Heart right ventricle (tissue), 16 donors: ENCODE measurements around the gene HOATZ. TPM values are rescaled to one million over a fixed set of nuclear protein-coding genes. Genes with fewer than 3 reads are reported as not detected.

Experiments
- ATAC-seq, 8 donors: fragments of 200-7000 bp; cut with Tn5 transposase; one replicate each; pipeline ENCODE4 v1.9.1; 2020; ENCODE audit warnings: mild to moderate bottlenecking in 8 of 8, moderate library complexity in 8 of 8, moderate number of reproducible peaks in 1 of 8
- DNase-seq, 2 donors: peaks; one replicate each; pipeline ENCODE4 v3.0.0-alpha.2; 2020
- H3K27ac ChIP-seq, 10 donors: fragments of 200-600 bp; sonication (generic) in 2 of 10; one replicate each; pipeline versions ENCODE4 v1.5.0 to v1.8.0; 2020 to 2022; ENCODE audit warnings: mild to moderate bottlenecking in 3 of 10
- H3K27me3 ChIP-seq, 7 donors: fragments of 200-600 bp; one replicate each; pipeline ENCODE4 v1.8.0; 2021 to 2022; ENCODE audit warnings: mild to moderate bottlenecking in 2 of 7
- H3K36me3 ChIP-seq, 9 donors: fragments of 200-600 bp; sonication (generic) in 1 of 9; one replicate each; pipeline versions ENCODE4 v1.5.0 to v1.8.0; 2020 to 2022; ENCODE audit warnings: mild to moderate bottlenecking in 2 of 9
- H3K4me1 ChIP-seq, 9 donors: fragments of 200-600 bp; sonication (generic) in 1 of 9; one replicate each; pipeline versions ENCODE4 v1.5.0 to v1.8.0; 2020 to 2022; ENCODE audit warnings: mild to moderate bottlenecking in 4 of 9
- H3K4me3 ChIP-seq, 10 donors: fragments of 200-600 bp; sonication (generic) in 2 of 10; one replicate each; pipeline versions ENCODE4 v1.5.0 to v1.8.0; 2020 to 2022; ENCODE audit warnings: mild to moderate bottlenecking in 7 of 10, moderate library complexity in 2 of 10
- H3K9me3 ChIP-seq, 11 donors: fragments of 200-600 bp in 10 of 11; sonication (generic) in 2 of 11; one replicate each; pipeline versions ENCODE4 v1.5.0 to v1.8.0; 2013 to 2022; ENCODE audit warnings: mild to moderate bottlenecking in 2 of 11, control low read depth in 1 of 11, moderate library complexity in 1 of 11
- CTCF ChIP-seq, 9 donors: fragments of 200-600 bp; sonication (generic) in 2 of 9; IDR thresholded peaks; one replicate each; pipeline versions ENCODE4 v1.5.0 to v1.8.0; 2021 to 2022; ENCODE audit warnings: antibody characterized with exemption in 9 of 9, mild to moderate bottlenecking in 5 of 9, moderate library complexity in 1 of 9
- whole genome bisulfite sequencing, 2 donors: extraction: QIAGEN DNeasy Blood & Tissue Kit; methylation state at CpG; one replicate each; pipeline ENCODE4 v1.1.7; 2013; ENCODE audit warnings: inconsistent platforms in 1 of 2; 5-methylcytosine and 5-hydroxymethylcytosine counted together
- intact Hi-C, 10 donors: fragments of 100-400 bp; cut with DNase I; formaldehyde crosslinking; loops; one replicate each; pipeline versions ENCODE4 v1.11.1 to v1.14.2; 2022
- polyA plus RNA-seq, 2 donors: library from polyadenylated mRNA; stranded (reverse); fragments of 200-250 nt; gene quantifications; one replicate each; pipeline ENCODE4 v1.2.3, GENCODE V29; 2013
- total RNA-seq, 10 donors: library from RNA; stranded (reverse); fragmentation: NEBNext Ultra II Directional in 3 of 10; extraction: Animal tissue kit (Norgen Biotek cat#: 25700) in 3 of 10; gene quantifications; one replicate each; pipeline versions ENCODE4 v1.2.1 to v1.2.4, GENCODE V29; 2021 to 2023
- donor health status: Arrhythmogenic right ventricular cardiomyopathy.
- donor health status: ischemic (EF 13 %, LVEDD 7.1; RV severe dilation, severe dysfunction).
- donor health status: healthy with polysubstance abuse.
- donor health status: DM: no; HTN: yes; CAD: no.
- donor health status: DM: no; HTN: no; CAD: no.
- donor health status: ischemic (EF 25% LVEDD 6.9; RV normal size, moderate dysfunction).
- donor health status: ischemic (EF 25% LVEDD 5.7; RV mildly dilated, moderate dysfunction).
- donor health status: healthy.
- donor health status: DM: yes; HTN: yes; CAD: no.
- donor health status: Ischemic cardiomyopathy.
- donor health status: ischemic (EF 35%, LVEDD 5.7; RV mildly dilated, moderate dysfunction).
- donor health status: nonischemic (EF 11% LVEDD 7.7; RV severe dilation, severe dysfunction).
- donor health status: DM: yes; HTN: yes; CAD: no.
- donor health status: PGD.
- donor health status: ischemic (EF 29% LVEDD 5.4; RV normal size, mild dysfunction).
- donor health status: nonischemic (EF 23%, LVEDD 6.1; RV moderate dilation, normal function).

HOATZ gene
- total and polyA plus RNA-seq, 12 donors = not detected

DNA sequence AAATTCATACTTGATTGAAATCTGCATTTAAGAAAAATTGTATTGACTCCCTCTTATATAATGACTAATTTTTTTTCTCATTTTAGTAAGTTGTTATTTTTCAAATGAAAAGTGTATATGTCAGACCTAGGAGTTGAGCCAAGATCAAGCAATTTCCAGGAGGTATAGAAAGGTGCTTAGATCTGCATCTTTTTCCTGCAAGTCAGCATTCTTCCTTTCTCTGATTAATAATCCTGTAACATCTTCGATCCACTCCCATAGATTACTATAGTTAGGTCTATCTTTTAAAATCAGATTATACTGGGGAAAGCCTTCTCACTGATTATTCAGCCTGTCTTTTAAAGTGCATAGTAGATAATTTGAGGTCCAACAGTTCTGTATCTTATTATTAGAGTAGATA lies 12.7 kb downstream of the HOATZ start:
- TF ChIP-seq CTCF (IDR thresholded peaks at IDR 0.05) = no peak
- Histone ChIP-seq H3K4me3 (no peak overlapping the region), H3K36me3 (no peaks in the 10 kb centered on the region), H3K27me3 (peaks cover 0 to 5% (median 0%) of the 10 kb centered on the region in 7 donors), H3K9me3 (no peaks in the 10 kb centered on the region), H3K27ac (no peak overlapping the region), H3K4me1 (peaks cover 0 to 6% (median 0%) of the 10 kb centered on the region in 9 donors)
- ATAC-seq (no peak), DNase-seq (no peak)
- 86 to 92% methylated on average over 1 of the region's 1 CpG for WGBS, 2 donors
- intact Hi-C loops = no loop called here

DNA sequence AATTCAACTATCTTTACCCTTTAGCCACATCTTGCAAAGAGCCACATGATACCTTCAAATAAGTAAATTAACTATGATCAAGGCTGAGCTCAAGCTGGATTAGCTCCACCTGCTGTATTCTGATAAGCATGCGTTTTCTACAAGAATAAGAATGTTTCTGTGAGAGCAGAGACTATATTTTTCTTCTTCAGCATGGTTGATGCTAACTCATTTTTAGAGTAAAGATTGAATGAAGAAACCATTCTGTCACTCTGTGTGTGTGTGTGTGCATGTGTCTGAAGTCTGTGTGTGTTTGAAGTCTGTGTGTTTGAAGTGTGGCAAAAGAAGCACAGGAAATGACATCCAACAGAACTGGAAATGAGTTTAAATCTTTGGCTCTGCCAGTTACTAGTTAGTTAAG lies 14.0 kb downstream of the HOATZ start:
- TF ChIP-seq CTCF (IDR thresholded peaks at IDR 0.05) = no peak
- Histone ChIP-seq H3K9me3 (no peaks in the 10 kb centered on the region), H3K4me1 (peaks cover 0 to 6% (median 0%) of the 10 kb centered on the region in 9 donors), H3K27ac (no peak overlapping the region), H3K27me3 (peaks cover 0 to 10% (median 7%) of the 10 kb centered on the region in 7 donors), H3K4me3 (no peak overlapping the region), H3K36me3 (no peaks in the 10 kb centered on the region)
- WGBS, 2 donors = 45 to 48% methylated on average over 1 of the region's 1 CpG
- ATAC-seq (no peak), DNase-seq (no peak)
- intact Hi-C loops = no loop called here

- ATAC-seq = no peak
Observed at GRCh38 chr11:111530091-111530490, 15.5 kb downstream of the HOATZ start.

DNA sequence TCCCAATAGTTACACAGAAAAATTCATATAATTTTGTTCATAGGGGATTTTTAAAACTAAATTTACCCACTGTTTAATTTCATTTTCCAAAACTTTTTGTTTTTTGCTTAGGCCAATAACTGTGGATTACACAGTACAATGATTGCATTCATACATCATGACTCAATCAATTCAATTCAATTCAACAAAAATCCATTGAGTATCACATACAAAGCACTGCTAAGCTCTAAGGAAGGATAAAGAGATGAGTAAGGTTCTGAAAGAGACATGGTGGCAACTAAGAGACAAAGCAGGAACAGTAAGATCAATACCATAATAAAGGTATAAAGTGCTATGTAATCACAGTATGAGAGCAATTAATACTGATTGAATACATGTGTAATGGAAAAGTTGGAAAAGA lies 16.6 kb downstream of the HOATZ start:
- DNase-seq (no peak), ATAC-seq (no peak)
- H3K27ac ChIP-seq = no peak overlapping the region
- no peak for TF ChIP-seq CTCF (IDR thresholded peaks at IDR 0.05)
- peaks cover 0 to 24% (median 12%) of the 10 kb centered on the region in 7 donors for H3K27me3 ChIP-seq
- peaks cover 0 to 6% (median 0%) of the 10 kb centered on the region in 9 donors for H3K4me1 ChIP-seq
- no peaks in the 10 kb centered on the region for H3K36me3 ChIP-seq
- intact Hi-C loops = no loop called here
- no peaks in the 10 kb centered on the region for H3K9me3 ChIP-seq
- no peak overlapping the region for H3K4me3 ChIP-seq

More at GRCh38 chr11:111530091-111530490, 15.5 kb downstream of the HOATZ start:
- H3K9me3 ChIP-seq = no peaks in the 10 kb centered on the region
- intact Hi-C loops = no loop called here
- WGBS, 2 donors = 81 to 87% methylated on average over 3 of the region's 3 CpGs
- H3K36me3 ChIP-seq = no peaks in the 10 kb centered on the region
- H3K27ac ChIP-seq = no peak overlapping the region
- H3K4me3 ChIP-seq = no peak overlapping the region
- TF ChIP-seq CTCF (IDR thresholded peaks at IDR 0.05) = no peak
- no peak for DNase-seq
- H3K4me1 ChIP-seq = peaks cover 0 to 6% (median 0%) of the 10 kb centered on the region in 9 donors
- H3K27me3 ChIP-seq = peaks cover 0 to 16% (median 12%) of the 10 kb centered on the region in 7 donors
